WTC11 (cell line): ENCODE measurements around the gene S100A5.

ENCODE experiments used
- ARID4B ChIP-seq: sonication (generic); formaldehyde crosslinking; IDR thresholded peaks from 2 replicates; pipeline ENCODE4 v1.8.0; 2023; ENCODE audit warnings: missing genetic modification reagents, mild to moderate bottlenecking, borderline replicate concordance
- CREB1 ChIP-seq: sonication (generic); formaldehyde crosslinking; IDR thresholded peaks from 2 replicates; pipeline ENCODE4 v1.8.0; 2023; ENCODE audit warnings: mild to moderate bottlenecking, missing genetic modification reagents
- CTCF ChIP-seq: fragments of 200-600 bp; IDR thresholded peaks from 2 replicates; pipeline ENCODE4 v1.8.0; 2022; ENCODE audit warnings: antibody characterized with exemption
- MYBL2 ChIP-seq: sonication (generic); formaldehyde crosslinking; IDR thresholded peaks from 2 replicates; pipeline ENCODE4 v1.8.1; 2023; ENCODE audit warnings: mild to moderate bottlenecking, moderate library complexity, missing genetic modification reagents

GRCh38 chr1:153541641-153542590, 1.2 kb upstream of the S100A5 start:
- no peak for TF ChIP-seq ARID4B (CRISPR knock-in tag)
- TF ChIP-seq CTCF: no peak
- TF ChIP-seq CREB1: no peak
- no peak for TF ChIP-seq MYBL2 (CRISPR knock-in tag)
